ENCODE measurements around the gene DHRSX. TPM values are rescaled to one million over a fixed set of nuclear protein-coding genes. Genes with fewer than 3 reads are reported as not detected.
A peak's percentile ranks its signal among the peaks of the same experiment; 100 is the strongest.
"Not testable (repeated sequence)": the region's sequence is repeated elsewhere in the genome, so short reads cannot be mapped to it uniquely, and the experiment has no call there.

The DHRSX gene
- total and polyA plus RNA-seq, 7 donors: 12.5 to 25.2 (median 16.1) TPM

- peak overlapping the region in 3 of 4 donors; percentile 26 to 34 (median 33) for H3K4me3 ChIP-seq
- H3K9me3 ChIP-seq: no peaks in the 10 kb centered on the region
- 76 to 77% methylated on average over 26 of the region's 26 CpGs for WGBS, 2 donors
- H3K4me1 ChIP-seq: peaks cover 0 to 18% (median 11%) of the 10 kb centered on the region in 4 donors
- H3K27ac ChIP-seq: peak overlapping the region; percentile 75 to 85 (median 78)
- intact Hi-C loops (cut with DNase I): loop anchor here (2.0 kb wide), 1 partner anchor 16 kb away; the partner anchor contains the start of genes DHRSX and ZBED1
- peak; percentile 73 for DNase-seq
- peaks cover 21 to 36% (median 28%) of the 10 kb centered on the region in 4 donors for H3K36me3 ChIP-seq
- TF ChIP-seq CTCF (IDR thresholded peaks at IDR 0.05) (no peak), POLR2A (IDR thresholded peaks at IDR 0.05) (no peak), EP300 (IDR thresholded peaks at IDR 0.05) (no peak), POLR2AphosphoS5 (IDR thresholded peaks at IDR 0.05) (no peak)
- no peaks in the 10 kb centered on the region for H3K27me3 ChIP-seq
Measured at GRCh38 chrX:2484721-2485648, 15.8 kb downstream of the DHRSX start.

GRCh38 chrX:2484256-2484655 lies 16.5 kb downstream of the DHRSX start:
- Histone ChIP-seq H3K27me3 (no peaks in the 10 kb centered on the region), H3K36me3 (peaks cover 14 to 29% (median 21%) of the 10 kb centered on the region in 4 donors), H3K4me1 (peaks cover 0 to 18% (median 11%) of the 10 kb centered on the region in 4 donors), H3K4me3 (peak overlapping the region in 3 of 4 donors; percentile 26 to 34 (median 33)), H3K9me3 (no peaks in the 10 kb centered on the region), H3K27ac (peak overlapping the region; percentile 75 to 85 (median 78))
- intact Hi-C loops (cut with DNase I): loop anchor here (2.0 kb wide), 1 partner anchor 17 kb away; the partner anchor contains the start of genes DHRSX and ZBED1
- no peak for TF ChIP-seq CTCF (IDR thresholded peaks at IDR 0.05)
- TF ChIP-seq EP300 (IDR thresholded peaks at IDR 0.05): no peak
- TF ChIP-seq POLR2A (IDR thresholded peaks at IDR 0.05): no peak
- TF ChIP-seq POLR2AphosphoS5 (IDR thresholded peaks at IDR 0.05): no peak
- DNase-seq: no peak
- WGBS, 2 donors: 74 to 85% methylated on average over 12 of the region's 12 CpGs

GRCh38 chrX:2483398-2484060 lies 17.2 kb downstream of the DHRSX start:
- Histone ChIP-seq H3K4me3 (peak overlapping the region in 1 of 4 donors; percentile 26), H3K9me3 (no peaks in the 10 kb centered on the region), H3K36me3 (peaks cover 6 to 22% (median 15%) of the 10 kb centered on the region in 4 donors), H3K4me1 (peaks cover 0 to 18% (median 11%) of the 10 kb centered on the region in 4 donors), H3K27me3 (no peaks in the 10 kb centered on the region), H3K27ac (peak overlapping the region; percentile 75 to 85 (median 78))
- WGBS, 2 donors: 71 to 77% methylated on average over 16 of the region's 16 CpGs
- no peak for TF ChIP-seq CTCF (IDR thresholded peaks at IDR 0.05)
- DNase-seq: no peak
- intact Hi-C loops (cut with DNase I): loop anchor here (2.0 kb wide), 1 partner anchor 17 kb away; the partner anchor contains the start of genes DHRSX and ZBED1

- intact Hi-C loops (cut with DNase I); H3K9me3 ChIP-seq; H3K27me3 ChIP-seq; H3K4me3 ChIP-seq; H3K36me3 ChIP-seq; DNase-seq; H3K27ac ChIP-seq: not testable (repeated sequence)
- H3K4me1 ChIP-seq: peaks cover 0 to 18% (median 11%) of the 10 kb centered on the region in 4 donors
- WGBS, 2 donors: 91 to 93% methylated on average over 11 to 12 of the region's 12 CpGs
Measured at GRCh38 chrX:2481597-2481996, 19.2 kb downstream of the DHRSX start.

GRCh38 chrX:2479982-2480381 lies 20.8 kb downstream of the DHRSX start:
- H3K9me3 ChIP-seq; H3K4me3 ChIP-seq; H3K36me3 ChIP-seq; H3K27ac ChIP-seq; H3K27me3 ChIP-seq; DNase-seq; intact Hi-C loops (cut with DNase I): not testable (repeated sequence)
- H3K4me1 ChIP-seq: peaks cover 0 to 15% (median 11%) of the 10 kb centered on the region in 4 donors
- 91 to 94% methylated on average over 5 of the region's 5 CpGs for WGBS, 2 donors
